HFFc6 (cell line): ENCODE measurements around the gene SAMD13. TPM values are rescaled to one million over a fixed set of nuclear protein-coding genes. Genes with fewer than 3 reads are reported as not detected.
A peak's percentile ranks its signal among the peaks of the same experiment; 100 is the strongest.

Experiments used
- DNase-seq: peaks from one replicate; pipeline ENCODE4 v3.0.0-alpha.2; 2018
- H3K27ac Mint-ChIP-seq: 2 replicates; pipeline ENCODE4 v1.8.0; 2020; ENCODE audit warnings: mild to moderate bottlenecking, mixed read lengths
- H3K27me3 Mint-ChIP-seq: 2 replicates; pipeline ENCODE4 v1.8.0; 2021; ENCODE audit warnings: mild to moderate bottlenecking, moderate library complexity, mixed read lengths; ENCODE audit not compliant: insufficient read depth
- H3K36me3 Mint-ChIP-seq: 2 replicates; pipeline ENCODE4 v1.8.0; 2021; ENCODE audit warnings: low read depth, mixed read lengths
- H3K4me1 Mint-ChIP-seq: 2 replicates; pipeline ENCODE4 v1.8.0; 2020; ENCODE audit warnings: low read depth, mixed read lengths
- H3K4me3 Mint-ChIP-seq: 2 replicates; pipeline ENCODE4 v1.8.0; 2020; ENCODE audit warnings: mild to moderate bottlenecking, moderate library complexity, mixed read lengths
- H3K9me3 Mint-ChIP-seq: 2 replicates; pipeline ENCODE4 v1.8.0; 2020; ENCODE audit warnings: mild to moderate bottlenecking, mixed read lengths
- total RNA-seq, 6 experiments: library from RNA; stranded (reverse); fragmentation: NEBNext Ultra II Directional; extraction: Animal tissue kit (Norgen Biotek cat#: 25700); gene quantifications; 2 replicates in 1 of 6; 3 replicates in 5 of 6; pipeline ENCODE4 v1.2.3, GENCODE V29; 2021
- TF ChIP-seq, protein P1 (sequence below): fragments of 200-600 bp; sonication (generic); IDR thresholded peaks from 2 replicates; pipeline ENCODE4 v1.5.0; 2021; ENCODE audit warnings: antibody characterized with exemption, mild to moderate bottlenecking

The SAMD13 gene
- total RNA-seq, 6 experiments from 2014 or later = 0.36 to 1.1 (median 0.45) TPM

- peaks cover 8% of the 10 kb centered on the region for H3K27me3 Mint-ChIP-seq
- H3K4me3 Mint-ChIP-seq = no peak overlapping the region
- H3K27ac Mint-ChIP-seq = no peak overlapping the region
- no peaks in the 10 kb centered on the region for H3K9me3 Mint-ChIP-seq
- peak; percentile 18 for DNase-seq
- peaks cover 11% of the 10 kb centered on the region for H3K4me1 Mint-ChIP-seq
- H3K36me3 Mint-ChIP-seq = no peaks in the 10 kb centered on the region
- TF ChIP-seq, protein P1, sequence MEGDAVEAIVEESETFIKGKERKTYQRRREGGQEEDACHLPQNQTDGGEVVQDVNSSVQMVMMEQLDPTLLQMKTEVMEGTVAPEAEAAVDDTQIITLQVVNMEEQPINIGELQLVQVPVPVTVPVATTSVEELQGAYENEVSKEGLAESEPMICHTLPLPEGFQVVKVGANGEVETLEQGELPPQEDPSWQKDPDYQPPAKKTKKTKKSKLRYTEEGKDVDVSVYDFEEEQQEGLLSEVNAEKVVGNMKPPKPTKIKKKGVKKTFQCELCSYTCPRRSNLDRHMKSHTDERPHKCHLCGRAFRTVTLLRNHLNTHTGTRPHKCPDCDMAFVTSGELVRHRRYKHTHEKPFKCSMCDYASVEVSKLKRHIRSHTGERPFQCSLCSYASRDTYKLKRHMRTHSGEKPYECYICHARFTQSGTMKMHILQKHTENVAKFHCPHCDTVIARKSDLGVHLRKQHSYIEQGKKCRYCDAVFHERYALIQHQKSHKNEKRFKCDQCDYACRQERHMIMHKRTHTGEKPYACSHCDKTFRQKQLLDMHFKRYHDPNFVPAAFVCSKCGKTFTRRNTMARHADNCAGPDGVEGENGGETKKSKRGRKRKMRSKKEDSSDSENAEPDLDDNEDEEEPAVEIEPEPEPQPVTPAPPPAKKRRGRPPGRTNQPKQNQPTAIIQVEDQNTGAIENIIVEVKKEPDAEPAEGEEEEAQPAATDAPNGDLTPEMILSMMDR = no peak
Observed at GRCh38 chr1:84271441-84272151, 29.9 kb upstream of the SAMD13 start.

DNA sequence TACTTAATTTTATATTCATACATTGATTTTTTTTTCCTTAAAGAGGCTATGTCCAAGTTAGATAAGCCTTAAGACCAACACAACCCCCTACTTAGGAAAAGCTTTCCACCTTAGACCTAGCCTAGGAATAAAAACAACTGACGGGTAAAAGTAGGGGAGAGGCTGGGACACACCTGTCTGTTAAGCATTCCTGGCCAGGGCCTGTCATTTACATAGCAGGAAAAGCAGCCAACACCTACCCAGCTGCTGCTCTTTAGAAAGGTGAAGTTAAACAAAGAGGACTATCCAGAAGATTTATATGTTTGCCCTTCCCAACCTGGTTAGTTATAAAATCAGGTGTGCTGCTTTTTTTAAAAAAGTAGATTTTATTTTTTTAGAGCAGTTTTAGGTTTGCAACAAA lies 29.1 kb upstream of the SAMD13 start:
- H3K27ac Mint-ChIP-seq = no peak overlapping the region
- no peak for DNase-seq
- H3K9me3 Mint-ChIP-seq = no peaks in the 10 kb centered on the region
- TF ChIP-seq, protein P1 = no peak
- peaks cover 11% of the 10 kb centered on the region for H3K4me1 Mint-ChIP-seq
- H3K36me3 Mint-ChIP-seq = no peaks in the 10 kb centered on the region
- peaks cover 10% of the 10 kb centered on the region for H3K27me3 Mint-ChIP-seq
- H3K4me3 Mint-ChIP-seq = no peak overlapping the region

DNA sequence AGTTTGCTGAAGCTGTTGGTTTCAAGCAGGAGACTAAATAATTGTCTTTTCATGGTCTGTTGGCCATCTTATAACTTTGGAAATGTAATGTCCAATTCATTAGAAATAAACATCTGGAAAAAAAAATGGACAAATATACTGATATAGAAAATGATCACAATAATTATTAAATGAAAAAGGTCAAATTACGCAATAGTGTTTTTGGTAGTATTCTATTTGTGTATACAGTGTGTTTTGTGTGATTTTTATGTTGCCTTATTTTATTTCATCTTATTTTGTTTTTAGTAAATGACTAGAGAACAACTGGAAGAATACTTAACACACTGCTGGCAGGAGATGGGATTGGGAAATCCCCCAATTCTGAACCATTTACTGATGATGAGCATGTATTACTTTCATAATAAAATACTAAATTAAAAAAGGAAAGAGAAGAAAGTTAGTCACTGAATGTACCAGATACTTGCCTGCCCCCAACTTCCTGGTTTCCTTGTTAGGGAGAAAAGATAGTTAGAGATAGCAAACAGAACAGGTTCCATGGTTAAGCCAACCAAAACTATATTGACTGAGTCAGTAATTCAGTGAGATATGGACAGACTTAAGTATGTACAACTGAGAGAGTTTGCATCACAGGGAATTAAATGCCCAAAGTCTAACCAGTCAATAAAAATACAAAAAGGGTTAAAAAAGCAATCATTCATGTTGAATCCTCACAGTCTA lies 24.0 kb upstream of the SAMD13 start:
- Mint-ChIP-seq H3K9me3 (no peaks in the 10 kb centered on the region), H3K27me3 (peaks cover 7% of the 10 kb centered on the region; the same call in 1 of the 2 replicates), H3K36me3 (no peaks in the 10 kb centered on the region), H3K4me1 (peaks cover 14% of the 10 kb centered on the region), H3K27ac (no peak overlapping the region), H3K4me3 (no peak overlapping the region)
- TF ChIP-seq, protein P1 = no peak
- no peak for DNase-seq

DNA sequence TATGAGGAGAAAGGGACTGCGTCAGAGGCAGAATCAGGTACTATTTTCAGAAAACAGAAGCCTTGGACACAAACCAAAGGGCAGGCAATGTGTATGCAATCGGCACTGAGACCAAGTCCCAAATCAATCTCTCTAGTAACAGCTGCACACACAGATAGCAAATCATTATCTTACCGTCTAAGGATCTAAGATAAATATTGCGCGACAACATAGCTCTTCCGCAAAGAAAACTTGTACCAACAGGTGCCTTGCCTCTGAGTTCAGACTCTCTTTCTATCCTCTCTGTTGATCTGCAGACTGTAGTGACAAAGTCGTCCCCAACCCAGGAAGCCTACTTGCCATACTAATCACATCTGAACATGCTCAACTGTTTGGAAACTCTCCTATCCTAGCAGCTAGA lies 22.6 kb upstream of the SAMD13 start:
- Mint-ChIP-seq H3K27ac (no peak overlapping the region), H3K9me3 (no peaks in the 10 kb centered on the region), H3K4me3 (no peak overlapping the region), H3K27me3 (peaks cover 7% of the 10 kb centered on the region; the same call in 1 of the 2 replicates), H3K4me1 (peaks cover 20% of the 10 kb centered on the region), H3K36me3 (no peaks in the 10 kb centered on the region)
- DNase-seq = no peak
- TF ChIP-seq, protein P1 = no peak

GRCh38 chr1:84280912-84281311 lies 20.6 kb upstream of the SAMD13 start:
- no peak for DNase-seq
- no peaks in the 10 kb centered on the region for H3K9me3 Mint-ChIP-seq
- no peak overlapping the region for H3K27ac Mint-ChIP-seq
- TF ChIP-seq, protein P1 = no peak
- H3K4me1 Mint-ChIP-seq = peaks cover 36% of the 10 kb centered on the region
- H3K36me3 Mint-ChIP-seq = no peaks in the 10 kb centered on the region
- peaks cover 4% of the 10 kb centered on the region for H3K27me3 Mint-ChIP-seq
- no peak overlapping the region for H3K4me3 Mint-ChIP-seq
